Stomach (tissue), 9 donors: ENCODE measurements around the gene RRP15. TPM values are rescaled to one million over a fixed set of nuclear protein-coding genes. Genes with fewer than 3 reads are reported as not detected.

ENCODE experiments used
- DNase-seq, 2 donors: peaks; one replicate each; pipeline versions ENCODE4 v3.0.0 to v3.0.0-alpha.2; 2013 to 2019
- H3K27ac ChIP-seq, 5 donors: fragments of 200-600 bp in 4 of 5; sonication (generic) in 4 of 5; one replicate each; pipeline ENCODE4 v1.5.1; 2013 to 2019; ENCODE audit warnings: mild to moderate bottlenecking in 1 of 5, moderate library complexity in 1 of 5
- H3K27me3 ChIP-seq, 3 donors: fragments of 200-600 bp; sonication (generic); one replicate each; pipeline ENCODE4 v1.5.1; 2017 to 2019; ENCODE audit warnings: mixed run types in 1 of 3
- H3K36me3 ChIP-seq, 4 donors: fragments of 200-600 bp; sonication (generic); 1 replicate in 3 of 4; 2 replicates in 1 of 4; pipeline ENCODE4 v1.5.1; 2016 to 2019
- H3K4me1 ChIP-seq, 4 donors: fragments of 200-600 bp; sonication (generic); one replicate each; pipeline ENCODE4 v1.5.1; 2016 to 2019
- H3K4me3 ChIP-seq, 4 donors: fragments of 200-600 bp; sonication (generic) in 3 of 4; one replicate each; pipeline ENCODE4 v1.5.1; 2016 to 2019; ENCODE audit warnings: mild to moderate bottlenecking in 1 of 4
- H3K9me3 ChIP-seq, 4 donors: fragments of 200-600 bp; sonication (generic); one replicate each; pipeline ENCODE4 v1.5.1; 2016 to 2019
- CTCF ChIP-seq, 7 experiments: fragments of 450-650 bp in 4 of 7; fragments of 200-600 bp in 3 of 7; sonication (generic) in 3 of 7; IDR thresholded peaks; one replicate each; pipeline ENCODE4 v1.5.1; 2016 to 2019; ENCODE audit warnings: antibody characterized with exemption in 7 of 7, control low read depth in 2 of 7, mild to moderate bottlenecking in 1 of 7
- EP300 ChIP-seq: sonication (generic); formaldehyde crosslinking; IDR thresholded peaks from one replicate; pipeline ENCODE4 v1.6.1; 2017; ENCODE audit warnings: antibody characterized with exemption
- POLR2A ChIP-seq, 4 donors: fragments of 450-650 bp; IDR thresholded peaks; one replicate each; pipeline ENCODE4 v1.6.1; 2016; ENCODE audit warnings: antibody characterized with exemption in 4 of 4, control low read depth in 2 of 4, mild to moderate bottlenecking in 1 of 4, moderate library complexity in 1 of 4
- POLR2AphosphoS5 ChIP-seq, 3 donors: sonication (generic); formaldehyde crosslinking; IDR thresholded peaks; one replicate each; pipeline ENCODE4 v1.6.1; 2016; ENCODE audit warnings: antibody characterized with exemption in 3 of 3
- WGBS, 5 donors: extraction: QIAGEN DNeasy Blood & Tissue Kit in 3 of 5; methylation state at CpG; one replicate each; pipeline versions ENCODE4 v1.1.5 to v1.1.7; 2013 to 2018; 5-methylcytosine and 5-hydroxymethylcytosine counted together
- intact Hi-C: fragments of 100-400 bp; cut with DNase I; formaldehyde crosslinking; loops from one replicate; pipeline ENCODE4 v1.15.1; 2023; ENCODE audit warnings: low total_unique reads
- polyA plus RNA-seq, 3 donors: library from polyadenylated mRNA; stranded (reverse); fragments of 200-250 nt; gene quantifications; one replicate each; pipeline ENCODE4 v1.2.3, GENCODE V29; 2013
- total RNA-seq, 5 donors: library from RNA; depleted of rRNA; stranded (reverse); fragments of >200 nt; gene quantifications; one replicate each; pipeline versions ENCODE4 v1.1.0 to v1.2.3, GENCODE V29; 2014 to 2016
- donor health status: healthy with polysubstance abuse.
- donor health status: Bipolar disorder and iron deficiency.
- donor health status: healthy.

RRP15 gene
- total and polyA plus RNA-seq, 8 donors: 2.6 to 70.1 (median 8.9) TPM

DNA sequence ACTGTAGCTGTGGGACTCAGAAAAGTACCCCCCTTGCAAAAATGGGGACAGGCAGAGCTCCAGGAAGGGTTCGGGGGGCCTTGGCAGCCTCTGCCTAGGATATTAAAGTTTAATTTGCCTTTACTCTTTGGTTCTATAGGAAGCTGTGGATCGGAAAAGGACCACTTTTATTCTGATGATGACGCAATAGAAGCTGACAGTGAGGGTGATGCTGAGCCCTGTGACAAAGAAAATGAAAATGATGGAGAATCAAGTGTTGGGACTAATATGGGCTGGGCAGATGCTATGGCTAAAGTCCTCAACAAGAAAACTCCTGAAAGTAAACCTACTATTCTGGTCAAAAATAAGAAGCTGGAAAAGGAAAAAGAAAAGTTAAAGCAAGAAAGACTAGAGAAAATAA is 17.1 kb downstream of the RRP15 start:
- TF ChIP-seq POLR2A (IDR thresholded peaks at IDR 0.05) (no peak), POLR2AphosphoS5 (IDR thresholded peaks at IDR 0.05) (no peak), EP300 (no peak), CTCF (IDR thresholded peaks at IDR 0.05) (no peak)
- intact Hi-C loops: no loop called here

DNA sequence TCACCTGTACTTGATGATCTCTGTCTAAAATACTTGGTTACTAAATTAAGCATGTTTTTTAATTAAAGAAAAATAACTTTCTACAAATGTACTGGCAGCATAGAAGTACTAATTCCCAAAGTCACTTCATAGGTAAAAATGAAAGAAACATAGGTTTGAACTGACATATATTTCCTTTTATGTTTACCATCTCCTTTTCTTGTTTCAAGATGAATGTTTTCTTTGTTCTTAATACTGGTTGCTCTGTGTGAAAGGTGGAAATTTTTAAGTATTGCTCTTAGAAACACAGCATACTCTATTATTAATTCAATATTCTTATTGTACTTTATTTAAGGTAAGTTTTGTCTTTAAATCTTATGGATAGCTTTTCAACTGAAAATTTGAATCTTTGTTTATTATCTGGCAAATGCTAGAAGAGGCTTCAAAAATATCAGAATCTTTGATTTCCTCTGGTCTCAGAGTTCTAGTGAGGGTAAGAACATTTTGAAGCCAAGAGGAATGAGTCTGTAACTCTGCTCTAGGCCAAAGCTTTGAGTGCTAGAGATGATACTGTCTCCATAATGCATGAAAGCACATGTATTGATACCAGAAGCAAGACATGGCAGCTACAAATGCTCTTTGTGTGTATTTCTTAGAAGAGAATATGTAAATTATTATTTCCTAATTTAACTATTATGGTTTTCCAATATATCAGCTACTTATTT is 18.2 kb downstream of the RRP15 start:
- H3K4me1 ChIP-seq: peaks cover 0 to 26% (median 10%) of the 10 kb centered on the region in 4 donors
- no peak for TF ChIP-seq EP300
- TF ChIP-seq POLR2AphosphoS5 (IDR thresholded peaks at IDR 0.05): no peak
- TF ChIP-seq CTCF (IDR thresholded peaks at IDR 0.05): no peak
- TF ChIP-seq POLR2A (IDR thresholded peaks at IDR 0.05): no peak
- peaks cover 0 to 34% (median 29%) of the 10 kb centered on the region in 4 donors for H3K36me3 ChIP-seq
- H3K27me3 ChIP-seq: no peaks in the 10 kb centered on the region
- no peak overlapping the region for H3K27ac ChIP-seq
- H3K9me3 ChIP-seq: no peaks in the 10 kb centered on the region
- H3K4me3 ChIP-seq: no peak overlapping the region
- no peak for DNase-seq
- intact Hi-C loops: no loop called here

More for the DNA sequence above, 17.1 kb downstream of the RRP15 start:
- Histone ChIP-seq H3K36me3 (peaks cover 0 to 27% (median 20%) of the 10 kb centered on the region in 4 donors), H3K27ac (no peak overlapping the region), H3K4me3 (no peak overlapping the region), H3K4me1 (peaks cover 0 to 26% (median 13%) of the 10 kb centered on the region in 4 donors), H3K9me3 (no peaks in the 10 kb centered on the region), H3K27me3 (no peaks in the 10 kb centered on the region)
- DNase-seq: no peak
- 62 to 88% (median 70%) methylated on average over 3 of the region's 3 CpGs for WGBS, 5 donors

GRCh38 chr1:218304281-218305039 is 19.4 kb downstream of the RRP15 start:
- Histone ChIP-seq H3K36me3 (peaks cover 0 to 42% (median 32%) of the 10 kb centered on the region in 4 donors), H3K4me3 (no peak overlapping the region), H3K27me3 (no peaks in the 10 kb centered on the region), H3K27ac (no peak overlapping the region), H3K4me1 (peaks cover 0 to 21% (median 10%) of the 10 kb centered on the region in 4 donors), H3K9me3 (no peaks in the 10 kb centered on the region)
- peak in 1 of 2 donors; percentile 52 for DNase-seq
- WGBS, 5 donors: 65 to 79% (median 72%) methylated on average over 8 of the region's 8 CpGs
- TF ChIP-seq CTCF (IDR thresholded peaks at IDR 0.05) (no peak), POLR2AphosphoS5 (IDR thresholded peaks at IDR 0.05) (no peak), EP300 (no peak), POLR2A (IDR thresholded peaks at IDR 0.05) (no peak)
- intact Hi-C loops: no loop called here

DNA sequence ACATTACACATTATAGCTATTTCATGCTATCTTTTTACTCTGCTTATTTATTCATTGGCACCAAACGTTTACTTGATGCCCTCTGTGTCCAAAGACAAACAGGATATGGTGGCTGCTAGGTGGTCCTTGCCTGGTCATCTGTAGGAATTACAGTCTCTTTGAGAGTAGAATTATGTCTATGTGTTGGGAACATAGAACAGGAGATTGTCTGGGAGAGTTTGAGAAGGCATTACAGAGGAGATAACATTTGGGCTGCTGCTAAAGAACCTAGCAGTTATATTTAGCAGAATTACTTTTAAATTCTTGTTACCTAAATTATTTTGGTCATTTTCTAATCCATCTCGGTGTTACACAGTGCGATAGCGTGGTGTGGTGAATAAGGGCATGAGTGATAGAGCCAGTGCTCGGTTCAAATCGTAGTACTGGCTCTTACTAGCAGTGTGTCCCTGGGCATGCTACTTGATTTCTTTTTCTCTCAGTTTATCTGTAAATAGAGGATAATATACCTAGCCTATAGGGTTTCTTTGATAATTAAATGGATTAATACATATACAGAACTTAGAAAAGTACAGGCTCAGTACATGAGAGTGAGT is 20.5 kb downstream of the RRP15 start:
- DNase-seq: no peak
- intact Hi-C loops: no loop called here
- Histone ChIP-seq H3K9me3 (no peaks in the 10 kb centered on the region), H3K27ac (no peak overlapping the region), H3K27me3 (no peaks in the 10 kb centered on the region), H3K36me3 (peaks cover 0 to 42% (median 32%) of the 10 kb centered on the region in 4 donors), H3K4me1 (peaks cover 0 to 18% (median 10%) of the 10 kb centered on the region in 4 donors), H3K4me3 (no peak overlapping the region)
- WGBS, 5 donors: 85 to 91% (median 91%) methylated on average over 6 of the region's 6 CpGs
- TF ChIP-seq POLR2A (IDR thresholded peaks at IDR 0.05): no peak
- no peak for TF ChIP-seq CTCF (IDR thresholded peaks at IDR 0.05)
- TF ChIP-seq POLR2AphosphoS5 (IDR thresholded peaks at IDR 0.05): no peak
- TF ChIP-seq EP300: no peak
